HEK293T (cell line): Measurements from ENCODE around the gene OR2AP1.
"Not testable (repeated sequence)": the region's sequence is repeated elsewhere in the genome, so short reads cannot be mapped to it uniquely, and the experiment has no call there.

Experiments used
- CTCF ChIA-PET: fragments of 350-600 bp; formaldehyde crosslinking; extraction: SDS; loops from one replicate; lab custom pipeline; 2021; ENCODE audit warnings: antibody characterized with exemption, inconsistent platforms; lab: Yijun Ruan, JAX
- POLR2A ChIA-PET: fragments of 350-600 bp; formaldehyde crosslinking; extraction: SDS; loops from one replicate; lab custom pipeline; 2020; ENCODE audit warnings: antibody characterized with exemption, inconsistent platforms; lab: Yijun Ruan, JAX
- DNase-seq: peaks from one replicate; pipeline ENCODE4 v3.0.0; 2012; ENCODE audit warnings: mixed read lengths; ENCODE audit errors: extremely low spot score
- ARNT ChIP-seq: fragments of 450-650 bp; IDR thresholded peaks from 2 replicates; pipeline ENCODE4 v1.6.1; 2017; ENCODE audit warnings: mild to moderate bottlenecking
- BHLHE40 ChIP-seq: fragments of 450-650 bp; IDR thresholded peaks from 2 replicates; pipeline ENCODE4 v1.6.1; 2016; ENCODE audit warnings: mild to moderate bottlenecking, moderate library complexity, borderline replicate concordance
- CTBP1 ChIP-seq: fragments of 450-650 bp; IDR thresholded peaks from 2 replicates; pipeline ENCODE4 v1.6.1; 2016; ENCODE audit warnings: borderline replicate concordance
- ELF4 ChIP-seq: fragments of 450-650 bp; IDR thresholded peaks from 2 replicates; pipeline ENCODE4 v1.6.1; 2017; ENCODE audit warnings: antibody characterized with exemption
- FOXA1 ChIP-seq: fragments of 450-650 bp; IDR thresholded peaks from 2 replicates; pipeline ENCODE4 v1.6.1; 2016; ENCODE audit warnings: mild to moderate bottlenecking
- FOXK2 ChIP-seq: fragments of 450-650 bp; IDR thresholded peaks from 2 replicates; pipeline ENCODE4 v1.6.1; 2016; ENCODE audit warnings: mild to moderate bottlenecking
- FOXM1 ChIP-seq: fragments of 450-650 bp; IDR thresholded peaks from 2 replicates; pipeline ENCODE4 v1.6.1; 2017; ENCODE audit warnings: mild to moderate bottlenecking, borderline replicate concordance
- HDGF ChIP-seq: fragments of 450-650 bp; IDR thresholded peaks from 2 replicates; pipeline ENCODE4 v1.6.1; 2017; ENCODE audit warnings: antibody characterized with exemption, borderline replicate concordance
- L3MBTL2 ChIP-seq: fragments of 450-650 bp; conservative IDR thresholded peaks from 2 replicates; pipeline ENCODE4 v1.6.1; 2016; ENCODE audit warnings: mild to moderate bottlenecking
- LEF1 ChIP-seq: fragments of 450-650 bp; IDR thresholded peaks from 2 replicates; pipeline ENCODE4 v1.6.1; 2017; ENCODE audit warnings: mild to moderate bottlenecking, borderline replicate concordance
- NFRKB ChIP-seq: fragments of 450-650 bp; IDR thresholded peaks from 2 replicates; pipeline ENCODE4 v1.6.1; 2016; ENCODE audit warnings: mild to moderate bottlenecking, moderate library complexity
- PKNOX1 ChIP-seq: fragments of 450-650 bp; IDR thresholded peaks from 2 replicates; pipeline ENCODE4 v1.6.1; 2016
- SP1 ChIP-seq: fragments of 450-650 bp; IDR thresholded peaks from 2 replicates; pipeline ENCODE4 v1.6.1; 2017
- SUZ12 ChIP-seq: fragments of 450-650 bp; IDR thresholded peaks from 2 replicates; pipeline ENCODE4 v1.6.1; 2016; ENCODE audit warnings: mild to moderate bottlenecking
- TARDBP ChIP-seq: fragments of 450-650 bp; IDR thresholded peaks from 2 replicates; pipeline ENCODE4 v1.6.1; 2016
- ZNF384 ChIP-seq: fragments of 450-650 bp; IDR thresholded peaks from 2 replicates; pipeline ENCODE4 v1.6.1; 2016

The OR2AP1 gene

DNA sequence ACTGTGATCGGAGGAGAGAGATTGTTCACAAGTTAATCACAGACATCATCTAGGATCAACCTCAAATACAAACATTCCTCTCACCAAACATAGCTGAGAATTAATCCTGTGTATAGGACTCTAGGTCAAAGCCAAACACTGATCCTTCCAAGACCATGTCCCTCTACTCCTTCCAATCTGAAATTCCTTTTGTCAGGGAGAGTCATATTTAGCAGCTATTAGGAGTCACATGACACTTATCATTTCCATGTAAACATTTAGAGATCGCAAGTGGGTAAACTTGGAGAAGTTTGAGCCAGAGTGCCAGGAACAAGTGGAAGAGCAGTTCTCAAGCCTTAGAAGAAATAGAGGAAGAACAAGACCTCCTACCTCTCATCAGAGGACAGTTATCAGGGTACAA lies 13.5 kb downstream of the OR2AP1 start:
- ChIA-PET CTCF (no interaction called here), POLR2A (no interaction called here)
- no peak for DNase-seq
- no peak for TF ChIP-seq HDGF
- TF ChIP-seq ARNT, result no peak
- no peak for TF ChIP-seq L3MBTL2
- TF ChIP-seq SUZ12, result no peak
- no peak for TF ChIP-seq LEF1
- no peak for TF ChIP-seq FOXM1
- no peak for TF ChIP-seq FOXA1
- TF ChIP-seq FOXK2, result no peak
- no peak for TF ChIP-seq SP1
- no peak for TF ChIP-seq PKNOX1

- CTCF ChIA-PET, POLR2A ChIA-PET: not testable (repeated sequence)
Measured at GRCh38 chr12:55590152-55590551, 17.9 kb downstream of the OR2AP1 start.

DNA sequence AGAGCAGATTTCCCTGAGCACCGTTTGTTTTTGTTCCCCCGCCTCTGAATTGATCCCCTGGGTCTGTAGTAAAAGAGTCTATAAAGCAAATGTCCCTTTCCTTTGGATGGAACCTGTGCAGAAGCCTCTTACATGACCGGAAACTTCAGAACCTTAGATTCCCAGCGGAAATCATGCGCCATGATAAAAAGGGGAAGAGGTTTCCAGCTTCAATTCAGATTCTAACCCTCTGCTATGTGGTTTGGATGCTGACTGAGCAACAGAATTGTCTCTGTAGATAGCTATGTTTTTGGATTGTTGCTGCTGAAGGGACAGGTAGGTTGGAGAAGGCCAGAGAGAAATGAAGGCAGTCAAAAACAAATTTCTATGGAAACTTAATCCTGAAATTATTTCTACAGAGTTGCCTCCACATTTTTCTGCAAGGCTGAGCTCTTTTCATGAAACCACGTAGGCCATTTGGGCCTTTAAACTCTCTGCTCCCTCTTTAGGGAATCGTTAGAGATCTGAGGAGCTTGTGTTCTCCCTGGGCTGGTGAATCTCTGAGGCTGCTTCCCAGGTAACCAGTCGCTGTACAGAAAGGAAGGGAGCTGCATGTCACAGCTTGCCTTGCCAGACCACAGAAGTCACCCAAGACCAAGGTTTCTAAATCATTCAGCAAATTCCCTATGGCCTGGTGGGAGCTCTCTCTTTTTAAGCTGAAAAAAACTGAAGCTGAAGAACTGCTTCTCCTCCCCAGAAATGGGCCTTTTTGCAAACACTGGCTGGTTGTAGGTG lies 35.7 kb downstream of the OR2AP1 start:
- ChIA-PET CTCF (interaction anchor here (2.8 kb wide), 1 partner anchor 11 kb away, joined by 11 read pairs; no protein-coding TSS in a partner anchor), POLR2A (no interaction called here)
- TF ChIP-seq SUZ12 (no peak), FOXA1 (no peak), ARNT (no peak)
- no peak for DNase-seq

More at GRCh38 chr12:55590152-55590551, 17.9 kb downstream of the OR2AP1 start:
- DNase-seq, result not testable (repeated sequence)

GRCh38 chr12:55610598-55610997 lies 38.3 kb downstream of the OR2AP1 start:
- ChIA-PET POLR2A (no interaction called here), CTCF (no interaction called here)
- DNase-seq, result no peak
- TF ChIP-seq SP1 (no peak), ELF4 (no peak), HDGF (no peak), ARNT (no peak), FOXK2 (no peak), BHLHE40 (no peak), SUZ12 (no peak), L3MBTL2 (no peak), FOXM1 (no peak), CTBP1 (no peak), FOXA1 (no peak), ZNF384 (no peak), LEF1 (no peak), TARDBP (no peak), NFRKB (no peak), PKNOX1 (no peak)

DNA sequence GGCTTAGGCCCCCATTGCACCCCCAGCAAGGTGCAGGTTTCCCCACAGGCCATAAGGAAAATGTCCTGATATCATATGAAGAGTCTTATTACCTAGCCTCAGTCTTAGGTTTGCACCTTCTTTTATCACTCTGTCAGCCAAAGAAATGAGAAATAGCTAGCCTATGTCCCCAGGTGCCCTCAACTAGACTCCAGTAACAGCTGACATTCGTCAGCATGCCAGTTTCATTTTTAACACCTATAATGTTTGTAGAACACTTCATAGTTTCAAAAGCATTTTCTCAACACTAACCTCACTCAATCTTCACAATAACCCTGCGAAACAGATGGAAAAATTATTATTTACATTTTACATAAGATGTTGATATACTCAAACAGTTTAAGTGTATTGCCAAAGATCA lies 40.4 kb downstream of the OR2AP1 start:
- TF ChIP-seq ZNF384 (no peak), NFRKB (no peak)
- ChIA-PET POLR2A (no interaction called here), CTCF (no interaction called here)
- no peak for DNase-seq

GRCh38 chr12:55614764-55615163 lies 42.5 kb downstream of the OR2AP1 start:
- TF ChIP-seq FOXK2, result no peak
- TF ChIP-seq PKNOX1, result no peak
- TF ChIP-seq ARNT, result no peak
- no peak for TF ChIP-seq SP1
- no peak for TF ChIP-seq FOXA1
- no peak for TF ChIP-seq FOXM1
- no peak for TF ChIP-seq CTBP1
- TF ChIP-seq LEF1, result no peak
- TF ChIP-seq SUZ12, result no peak
- no peak for TF ChIP-seq NFRKB
- no peak for TF ChIP-seq HDGF
- no peak for TF ChIP-seq ZNF384
- no peak for TF ChIP-seq L3MBTL2
- ChIA-PET CTCF (no interaction called here), POLR2A (no interaction called here)
- DNase-seq, result no peak

DNA sequence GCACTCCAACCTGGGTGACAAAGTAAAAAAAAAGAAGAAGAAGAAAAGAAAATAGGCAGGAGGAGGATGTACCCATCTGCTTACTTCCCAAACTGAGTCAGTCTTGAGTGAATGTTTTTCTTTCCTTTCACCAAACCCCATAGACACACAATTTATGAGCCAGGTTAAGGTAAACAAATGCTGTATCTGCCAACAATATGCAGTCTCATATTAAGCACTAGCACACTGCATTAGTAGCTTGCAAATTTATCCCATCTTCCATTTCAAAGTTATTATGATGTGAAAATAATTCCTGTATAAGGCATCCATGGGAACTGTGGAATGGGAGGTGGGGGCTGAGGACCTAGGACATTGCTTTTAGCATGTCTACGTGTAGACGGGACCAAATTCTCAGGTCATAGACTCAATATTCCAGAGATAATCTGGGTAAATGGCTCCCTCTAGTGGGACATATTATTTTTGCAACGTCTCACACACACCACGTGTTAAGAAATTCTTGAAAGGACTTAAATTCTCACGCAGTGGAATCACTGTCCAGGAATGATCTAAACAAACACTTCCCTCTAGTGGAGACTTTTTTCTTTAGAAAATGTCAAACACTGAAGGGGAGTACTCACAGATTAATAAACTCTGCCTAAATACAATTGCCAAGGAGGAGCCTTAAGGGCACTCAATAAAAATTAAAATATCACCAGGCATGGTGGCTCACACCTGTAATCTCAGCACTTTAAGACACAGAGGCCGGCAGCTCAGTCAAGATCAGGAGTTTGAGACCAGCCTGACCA lies 47.3 kb downstream of the OR2AP1 start:
- CTCF ChIA-PET, result interaction anchor here (0.6 to 1.2 kb wide), 3 partner anchors 11 to 960 kb away, joined by 3 to 11 read pairs (median 3); partner anchors contain the start of gene OR6C74
- POLR2A ChIA-PET, result no interaction called here
- peak; percentile 44; the same call in 1 of the 2 replicates for TF ChIP-seq L3MBTL2
- no peak for TF ChIP-seq ZNF384
- peak; percentile 64 for DNase-seq
